ENCODE data around the gene FREM2. TPM values are rescaled to one million over a fixed set of nuclear protein-coding genes. Genes with fewer than 3 reads are reported as not detected.

Gene FREM2
- polyA plus RNA-seq, 1 of the 3 experiments (the other 2 are of a cell fraction), result not detected

DNA sequence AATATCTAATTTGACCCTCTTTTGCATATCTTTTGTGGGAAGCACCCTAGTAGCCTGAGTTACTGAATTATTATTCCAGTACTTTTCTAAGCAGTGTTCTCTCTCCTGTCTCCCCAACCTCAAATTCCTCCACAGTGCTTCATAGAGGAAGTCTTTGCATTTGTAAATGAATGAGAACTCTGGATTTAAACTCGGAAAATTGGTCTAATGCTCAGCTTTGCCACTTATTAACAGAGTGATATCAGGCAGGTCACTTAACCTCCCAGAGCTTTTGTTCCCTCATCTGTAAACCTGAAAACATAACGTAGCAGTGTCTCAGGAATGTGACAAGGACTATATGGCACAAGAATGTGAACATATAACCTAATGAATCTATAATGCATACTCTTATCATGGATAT lies 26.2 kb downstream of the FREM2 start (continued):
- TF ChIP-seq, protein P1, sequence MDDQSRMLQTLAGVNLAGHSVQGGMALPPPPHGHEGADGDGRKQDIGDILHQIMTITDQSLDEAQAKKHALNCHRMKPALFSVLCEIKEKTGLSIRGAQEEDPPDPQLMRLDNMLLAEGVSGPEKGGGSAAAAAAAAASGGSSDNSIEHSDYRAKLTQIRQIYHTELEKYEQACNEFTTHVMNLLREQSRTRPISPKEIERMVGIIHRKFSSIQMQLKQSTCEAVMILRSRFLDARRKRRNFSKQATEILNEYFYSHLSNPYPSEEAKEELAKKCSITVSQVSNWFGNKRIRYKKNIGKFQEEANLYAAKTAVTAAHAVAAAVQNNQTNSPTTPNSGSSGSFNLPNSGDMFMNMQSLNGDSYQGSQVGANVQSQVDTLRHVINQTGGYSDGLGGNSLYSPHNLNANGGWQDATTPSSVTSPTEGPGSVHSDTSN (IDR thresholded peaks at IDR 0.05), result no peak
- TF ChIP-seq RXRA (IDR thresholded peaks at IDR 0.05; ENCODE audit: borderline replicate concordance, low read depth) (no peak), SMC3 (IDR thresholded peaks at IDR 0.05; ENCODE audit: low read depth, low read length) (no peak)
- TF ChIP-seq, protein P2, sequence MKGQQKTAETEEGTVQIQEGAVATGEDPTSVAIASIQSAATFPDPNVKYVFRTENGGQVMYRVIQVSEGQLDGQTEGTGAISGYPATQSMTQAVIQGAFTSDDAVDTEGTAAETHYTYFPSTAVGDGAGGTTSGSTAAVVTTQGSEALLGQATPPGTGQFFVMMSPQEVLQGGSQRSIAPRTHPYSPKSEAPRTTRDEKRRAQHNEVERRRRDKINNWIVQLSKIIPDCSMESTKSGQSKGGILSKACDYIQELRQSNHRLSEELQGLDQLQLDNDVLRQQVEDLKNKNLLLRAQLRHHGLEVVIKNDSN (IDR thresholded peaks at IDR 0.05; ENCODE audit: borderline replicate concordance, low read depth), result no peak

DNA sequence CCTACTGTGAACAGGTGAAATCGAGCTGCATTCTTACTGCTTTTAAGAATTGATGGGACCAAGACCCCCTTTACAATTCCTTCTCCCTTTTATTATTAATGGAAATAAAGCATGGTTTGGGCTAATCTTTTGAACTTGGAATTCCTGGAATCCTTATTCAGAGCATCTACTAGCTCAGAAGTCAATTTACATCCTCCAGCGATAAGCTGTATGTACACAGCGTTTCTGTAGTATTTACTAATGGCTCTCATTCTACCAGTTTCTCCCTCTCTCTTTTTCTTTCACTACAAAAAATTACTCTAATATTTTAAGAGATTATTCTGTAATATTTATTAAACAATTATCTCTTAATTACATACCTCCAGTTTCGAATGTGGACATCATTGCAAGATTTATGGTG lies 31.5 kb downstream of the FREM2 start:
- H3K9me2 ChIP-seq, result no peaks in the 10 kb centered on the region
- no peak overlapping the region for H3K4me3 ChIP-seq (ENCODE audit: low read depth in 2 of 2, low read length in 1 of 2)
- no peak overlapping the region for H2AFZ ChIP-seq (ENCODE audit: low read depth)
- H3K36me3 ChIP-seq (replicated peaks in 1 of 2; ENCODE audit: control insufficient read depth in 1 of 2, insufficient read depth in 2 of 2, low read length in 1 of 2), result no peaks in the 10 kb centered on the region
- H3K79me2 ChIP-seq (ENCODE audit: insufficient read depth), result no peaks in the 10 kb centered on the region
- no peak for TF ChIP-seq MXI1 (IDR thresholded peaks at IDR 0.05; ENCODE audit: low read depth, low read length)
- TF ChIP-seq GABPA (IDR thresholded peaks at IDR 0.05; ENCODE audit: low read depth), result no peak
- TF ChIP-seq, protein P3, sequence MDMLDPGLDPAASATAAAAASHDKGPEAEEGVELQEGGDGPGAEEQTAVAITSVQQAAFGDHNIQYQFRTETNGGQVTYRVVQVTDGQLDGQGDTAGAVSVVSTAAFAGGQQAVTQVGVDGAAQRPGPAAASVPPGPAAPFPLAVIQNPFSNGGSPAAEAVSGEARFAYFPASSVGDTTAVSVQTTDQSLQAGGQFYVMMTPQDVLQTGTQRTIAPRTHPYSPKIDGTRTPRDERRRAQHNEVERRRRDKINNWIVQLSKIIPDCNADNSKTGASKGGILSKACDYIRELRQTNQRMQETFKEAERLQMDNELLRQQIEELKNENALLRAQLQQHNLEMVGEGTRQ (IDR thresholded peaks at IDR 0.05; ENCODE audit: borderline replicate concordance, low read depth, low read length), result no peak
- TF ChIP-seq NFIC (IDR thresholded peaks at IDR 0.05; ENCODE audit: borderline replicate concordance), result no peak
- TF ChIP-seq RAD21 (IDR thresholded peaks at IDR 0.05; ENCODE audit: low read length), result no peak
- TF ChIP-seq TCF12 (IDR thresholded peaks at IDR 0.05), result no peak
- TF ChIP-seq, protein P4, sequence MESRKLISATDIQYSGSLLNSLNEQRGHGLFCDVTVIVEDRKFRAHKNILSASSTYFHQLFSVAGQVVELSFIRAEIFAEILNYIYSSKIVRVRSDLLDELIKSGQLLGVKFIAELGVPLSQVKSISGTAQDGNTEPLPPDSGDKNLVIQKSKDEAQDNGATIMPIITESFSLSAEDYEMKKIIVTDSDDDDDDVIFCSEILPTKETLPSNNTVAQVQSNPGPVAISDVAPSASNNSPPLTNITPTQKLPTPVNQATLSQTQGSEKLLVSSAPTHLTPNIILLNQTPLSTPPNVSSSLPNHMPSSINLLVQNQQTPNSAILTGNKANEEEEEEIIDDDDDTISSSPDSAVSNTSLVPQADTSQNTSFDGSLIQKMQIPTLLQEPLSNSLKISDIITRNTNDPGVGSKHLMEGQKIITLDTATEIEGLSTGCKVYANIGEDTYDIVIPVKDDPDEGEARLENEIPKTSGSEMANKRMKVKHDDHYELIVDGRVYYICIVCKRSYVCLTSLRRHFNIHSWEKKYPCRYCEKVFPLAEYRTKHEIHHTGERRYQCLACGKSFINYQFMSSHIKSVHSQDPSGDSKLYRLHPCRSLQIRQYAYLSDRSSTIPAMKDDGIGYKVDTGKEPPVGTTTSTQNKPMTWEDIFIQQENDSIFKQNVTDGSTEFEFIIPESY (IDR thresholded peaks at IDR 0.05; ENCODE audit: borderline replicate concordance, low read depth), result no peak
- TF ChIP-seq NRF1 (IDR thresholded peaks at IDR 0.05; ENCODE audit: low read depth, low read length), result no peak
- TF ChIP-seq, protein P5, sequence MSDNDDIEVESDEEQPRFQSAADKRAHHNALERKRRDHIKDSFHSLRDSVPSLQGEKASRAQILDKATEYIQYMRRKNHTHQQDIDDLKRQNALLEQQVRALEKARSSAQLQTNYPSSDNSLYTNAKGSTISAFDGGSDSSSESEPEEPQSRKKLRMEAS (IDR thresholded peaks at IDR 0.05; ENCODE audit: low read depth), result no peak
- TF ChIP-seq TAF1 (IDR thresholded peaks at IDR 0.05; ENCODE audit: borderline replicate concordance, low read depth, low read length), result no peak
- no peaks in the 10 kb centered on the region for H4K20me1 ChIP-seq (ENCODE audit: insufficient read depth)
- POLR2A ChIA-PET, result no interaction called here
- CTCF ChIA-PET, result interaction anchor here (0.8 kb wide), 1 partner anchor 154 kb away, joined by 3 read pairs; no protein-coding TSS in a partner anchor
- H3K27ac ChIP-seq (ENCODE audit: low read depth in 2 of 2, low read length in 1 of 2), result no peak overlapping the region
- H3K9me3 ChIP-seq, result no peaks in the 10 kb centered on the region
- DNase-seq, result no peak
- H3K27me3 ChIP-seq (ENCODE audit: insufficient read depth), result no peaks in the 10 kb centered on the region
- H3K4me2 ChIP-seq, result no peak overlapping the region
- 29% methylated on average over 4 of the region's 4 CpGs for WGBS (ENCODE audit: low lambda C conversion rate)
- H3F3A ChIP-seq (replicated peaks; ENCODE audit: insufficient read depth), result no peaks in the 10 kb centered on the region
- H3K4me1 ChIP-seq (ENCODE audit: control insufficient read depth in 1 of 2, insufficient read depth in 2 of 2, low read depth in 1 of 2, low read length in 1 of 2), result no peaks in the 10 kb centered on the region
- no peak overlapping the region for H3K9ac ChIP-seq
